Activated CD4-positive, alpha-beta memory T cell treated with anti-CD3 and anti-CD28 coated beads, Interleukin-2, amount 10 ng/mL, durations not matched to agents 7 days and 5 days (primary cell): ENCODE measurements around the gene UTP15. TPM values are rescaled to one million over a fixed set of nuclear protein-coding genes. Genes with fewer than 3 reads are reported as not detected.

Experiments used
- CTCF ChIA-PET: fragments of 350-600 bp; sonication (Branson Sonifier 250); formaldehyde crosslinking; loops from one replicate; lab custom pipeline; 2021; ENCODE audit warnings: antibody characterized with exemption, inconsistent platforms; lab: Charles Lee
- POLR2A ChIA-PET: fragments of 350-600 bp; sonication (Branson Sonifier 250); formaldehyde crosslinking; loops from one replicate; lab custom pipeline; 2021; ENCODE audit warnings: antibody characterized with exemption; lab: Charles Lee
- DNase-seq: peaks from one replicate; pipeline ENCODE4 v3.0.0-alpha.2; 2020
- H3K27ac Mint-ChIP-seq: one replicate; pipeline ENCODE4 v1.8.0; 2021; ENCODE audit warnings: mild to moderate bottlenecking, mixed read lengths
- H3K27me3 Mint-ChIP-seq: one replicate; pipeline ENCODE4 v1.8.0; 2021; ENCODE audit warnings: mixed read lengths
- H3K36me3 Mint-ChIP-seq: one replicate; pipeline ENCODE4 v1.8.0; 2021; ENCODE audit warnings: low read depth, mixed read lengths
- H3K4me1 Mint-ChIP-seq: one replicate; pipeline ENCODE4 v1.8.0; 2021; ENCODE audit warnings: mixed read lengths
- H3K4me3 Mint-ChIP-seq: one replicate; pipeline ENCODE4 v1.8.0; 2021; ENCODE audit warnings: mild to moderate bottlenecking, mixed read lengths
- H3K9me3 Mint-ChIP-seq: one replicate; pipeline ENCODE4 v1.8.0; 2021; ENCODE audit warnings: mixed read lengths
- total RNA-seq, 2 experiments: library from RNA; stranded (reverse); gene quantifications; one replicate each; pipeline ENCODE4 v1.2.3, GENCODE V29; 2021

UTP15 gene
- total RNA-seq, 2 experiments from 2014 or later = 15.1 to 15.4 TPM

GRCh38 chr5:73582285-73583145 lies 17.0 kb downstream of the UTP15 start:
- H3K27me3 Mint-ChIP-seq = no peaks in the 10 kb centered on the region
- no peak overlapping the region for H3K4me3 Mint-ChIP-seq
- peaks cover under 1% of the 10 kb centered on the region for H3K4me1 Mint-ChIP-seq
- DNase-seq = no peak
- ChIA-PET POLR2A (no interaction called here), CTCF (interaction anchor here (0.6 to 1.4 kb wide), 3 partner anchors 9 to 366 kb away, joined by 3 to 10 read pairs (median 3); no protein-coding TSS in a partner anchor)
- peaks cover 25% of the 10 kb centered on the region for H3K36me3 Mint-ChIP-seq
- no peaks in the 10 kb centered on the region for H3K9me3 Mint-ChIP-seq
- H3K27ac Mint-ChIP-seq = no peak overlapping the region

- ChIA-PET CTCF (interaction anchor here (2.1 to 5.7 kb wide), 2 partner anchors 9 to 206 kb away, joined by 6 to 74 read pairs; no protein-coding TSS in a partner anchor), POLR2A (no interaction called here)
- Mint-ChIP-seq H3K27ac (no peak overlapping the region), H3K4me1 (peaks cover 1% of the 10 kb centered on the region), H3K27me3 (peaks cover 5% of the 10 kb centered on the region), H3K9me3 (no peaks in the 10 kb centered on the region), H3K36me3 (no peaks in the 10 kb centered on the region), H3K4me3 (no peak overlapping the region)
- no peak for DNase-seq
These were observed 22.4 kb downstream of the UTP15 start for GRCh38 chr5:73587923-73588322.

- no peak overlapping the region for H3K4me3 Mint-ChIP-seq
- peaks cover 5% of the 10 kb centered on the region for H3K27me3 Mint-ChIP-seq
- CTCF ChIA-PET = interaction anchor here (0.7 to 5.7 kb wide), 24 partner anchors 9 to 355 kb away, joined by 3 to 74 read pairs (median 4); partner anchors contain the start of genes ANKRA2 and UTP15
- no peaks in the 10 kb centered on the region for H3K36me3 Mint-ChIP-seq
- peak; percentile 32 for DNase-seq
- POLR2A ChIA-PET = interaction anchor here (1.3 kb wide), 1 partner anchor 91 kb away, joined by 5 read pairs; no protein-coding TSS in a partner anchor
- H3K9me3 Mint-ChIP-seq = no peaks in the 10 kb centered on the region
- H3K4me1 Mint-ChIP-seq = peaks cover 1% of the 10 kb centered on the region
- no peak overlapping the region for H3K27ac Mint-ChIP-seq
These were observed 25.7 kb downstream of the UTP15 start for GRCh38 chr5:73591102-73591695.

DNA sequence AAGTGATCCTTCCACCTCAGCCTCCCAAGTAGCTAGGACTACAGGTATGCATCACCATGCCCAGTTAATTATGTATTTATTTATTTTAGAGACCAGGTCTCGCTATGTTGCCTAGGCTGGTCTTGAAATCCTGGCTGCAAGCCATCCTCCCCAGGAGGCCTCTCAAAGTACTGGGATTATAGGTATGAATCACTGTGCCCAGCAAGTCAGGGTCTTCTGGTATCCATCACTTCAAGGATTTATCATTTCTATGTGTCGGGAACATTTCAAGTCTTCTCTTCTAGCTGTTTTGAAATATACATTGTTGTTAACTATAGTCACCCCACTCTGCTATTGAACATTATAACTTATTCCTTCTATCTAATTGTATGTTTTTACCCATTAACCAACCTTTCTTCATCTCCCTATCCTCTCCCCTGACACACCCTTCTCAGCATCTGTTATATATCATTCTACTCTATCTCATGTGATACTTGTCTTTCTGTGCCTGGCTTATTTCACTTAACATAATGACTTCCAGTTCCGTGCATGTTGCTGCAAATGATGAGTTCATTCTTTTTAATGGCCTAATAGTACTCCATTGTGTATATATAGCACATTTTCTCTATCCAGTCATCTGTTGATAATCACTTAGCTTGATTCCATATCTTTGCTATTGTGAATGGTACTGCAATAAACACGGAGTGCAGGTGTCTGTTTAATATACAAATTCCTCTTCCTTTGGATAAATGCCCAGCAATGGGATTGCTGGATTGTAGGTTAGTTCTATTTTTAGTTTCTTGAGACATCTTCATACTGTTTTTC lies 26.4 kb downstream of the UTP15 start:
- no peak overlapping the region for H3K4me3 Mint-ChIP-seq
- H3K27me3 Mint-ChIP-seq = peaks cover 5% of the 10 kb centered on the region
- CTCF ChIA-PET = interaction anchor here (0.5 to 5.7 kb wide), 18 partner anchors 8 to 1766 kb away, joined by 3 to 74 read pairs (median 4); partner anchors contain the start of genes ANKRA2 and UTP15
- no peak overlapping the region for H3K27ac Mint-ChIP-seq
- H3K9me3 Mint-ChIP-seq = no peaks in the 10 kb centered on the region
- POLR2A ChIA-PET = no interaction called here
- peaks cover 1% of the 10 kb centered on the region for H3K4me1 Mint-ChIP-seq
- DNase-seq = no peak
- no peaks in the 10 kb centered on the region for H3K36me3 Mint-ChIP-seq

- DNase-seq = no peak
- Mint-ChIP-seq H3K36me3 (no peaks in the 10 kb centered on the region), H3K9me3 (no peaks in the 10 kb centered on the region), H3K27me3 (peaks cover 5% of the 10 kb centered on the region), H3K27ac (no peak overlapping the region), H3K4me3 (no peak overlapping the region), H3K4me1 (peaks cover under 1% of the 10 kb centered on the region)
- ChIA-PET POLR2A (no interaction called here), CTCF (interaction anchor here (0.5 to 5.7 kb wide), 4 partner anchors 11 to 1766 kb away, joined by 3 to 74 read pairs (median 7); partner anchors contain the start of genes ANKRA2 and UTP15)
These were observed 27.0 kb downstream of the UTP15 start for GRCh38 chr5:73592551-73592950.

GRCh38 chr5:73596705-73597328 lies 31.3 kb downstream of the UTP15 start:
- no peak for DNase-seq
- H3K36me3 Mint-ChIP-seq = no peaks in the 10 kb centered on the region
- H3K27ac Mint-ChIP-seq = no peak overlapping the region
- H3K27me3 Mint-ChIP-seq = peaks cover 10% of the 10 kb centered on the region
- ChIA-PET POLR2A (no interaction called here), CTCF (interaction anchor here (0.7 to 2.0 kb wide), 11 partner anchors 8 to 196 kb away, joined by 3 to 6 read pairs (median 4); partner anchors contain the start of gene ARHGEF28)
- H3K9me3 Mint-ChIP-seq = peaks cover 2% of the 10 kb centered on the region
- H3K4me1 Mint-ChIP-seq = no peaks in the 10 kb centered on the region
- no peak overlapping the region for H3K4me3 Mint-ChIP-seq

GRCh38 chr5:73599380-73599779 lies 33.8 kb downstream of the UTP15 start:
- no peak overlapping the region for H3K27ac Mint-ChIP-seq
- H3K36me3 Mint-ChIP-seq = no peaks in the 10 kb centered on the region
- ChIA-PET POLR2A (no interaction called here), CTCF (interaction anchor here (1.3 kb wide), 1 partner anchor 10 kb away, joined by 5 read pairs; no protein-coding TSS in a partner anchor)
- no peaks in the 10 kb centered on the region for H3K4me1 Mint-ChIP-seq
- no peak overlapping the region for H3K4me3 Mint-ChIP-seq
- peaks cover 2% of the 10 kb centered on the region for H3K9me3 Mint-ChIP-seq
- DNase-seq = no peak
- H3K27me3 Mint-ChIP-seq = peaks cover 11% of the 10 kb centered on the region

GRCh38 chr5:73603998-73604397 lies 38.5 kb downstream of the UTP15 start:
- peaks cover 14% of the 10 kb centered on the region for H3K27me3 Mint-ChIP-seq
- H3K9me3 Mint-ChIP-seq = peaks cover 2% of the 10 kb centered on the region
- ChIA-PET CTCF (interaction anchor here (0.9 to 1.2 kb wide), 2 partner anchors 8 to 13 kb away, joined by 4 read pairs; no protein-coding TSS in a partner anchor), POLR2A (no interaction called here)
- H3K4me3 Mint-ChIP-seq = no peak overlapping the region
- no peaks in the 10 kb centered on the region for H3K4me1 Mint-ChIP-seq
- no peaks in the 10 kb centered on the region for H3K36me3 Mint-ChIP-seq
- H3K27ac Mint-ChIP-seq = no peak overlapping the region
- no peak for DNase-seq

GRCh38 chr5:73605223-73606087 lies 39.9 kb downstream of the UTP15 start:
- H3K9me3 Mint-ChIP-seq = peaks cover 2% of the 10 kb centered on the region
- H3K27me3 Mint-ChIP-seq = peaks cover 18% of the 10 kb centered on the region
- H3K4me1 Mint-ChIP-seq = no peaks in the 10 kb centered on the region
- POLR2A ChIA-PET = no interaction called here
- H3K4me3 Mint-ChIP-seq = no peak overlapping the region
- H3K36me3 Mint-ChIP-seq = no peaks in the 10 kb centered on the region
- CTCF ChIA-PET = interaction anchor here (1.2 to 1.4 kb wide), 2 partner anchors 9 to 15 kb away, joined by 4 read pairs; no protein-coding TSS in a partner anchor
- no peak for DNase-seq
- no peak overlapping the region for H3K27ac Mint-ChIP-seq

GRCh38 chr5:73606206-73606753 lies 40.7 kb downstream of the UTP15 start:
- peaks cover 24% of the 10 kb centered on the region for H3K27me3 Mint-ChIP-seq
- no peaks in the 10 kb centered on the region for H3K4me1 Mint-ChIP-seq
- H3K36me3 Mint-ChIP-seq = no peaks in the 10 kb centered on the region
- H3K4me3 Mint-ChIP-seq = no peak overlapping the region
- POLR2A ChIA-PET = no interaction called here
- H3K9me3 Mint-ChIP-seq = peaks cover 2% of the 10 kb centered on the region
- H3K27ac Mint-ChIP-seq = no peak overlapping the region
- CTCF ChIA-PET = interaction anchor here (1.4 kb wide), 1 partner anchor 16 kb away, joined by 4 read pairs; no protein-coding TSS in a partner anchor
- no peak for DNase-seq

DNA sequence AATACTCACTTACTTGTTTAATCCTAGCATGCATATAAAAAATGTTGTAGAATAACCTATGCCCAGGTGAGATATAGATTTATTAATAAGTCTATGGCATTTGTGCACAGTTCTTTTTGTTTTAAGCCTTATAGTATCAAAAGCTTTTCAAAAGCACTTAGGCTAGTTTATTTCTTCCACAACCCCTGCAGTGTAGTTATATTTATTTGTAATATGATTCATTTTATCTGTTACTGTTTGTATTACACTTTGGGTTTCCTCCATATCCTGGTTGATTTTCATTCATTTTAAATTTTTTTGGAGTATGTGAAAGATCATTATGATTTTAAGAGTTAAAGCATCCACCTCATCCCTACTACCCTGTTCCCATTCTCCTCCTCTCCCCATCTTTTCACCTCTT lies 41.7 kb downstream of the UTP15 start:
- ChIA-PET CTCF (interaction anchor here (1.4 kb wide), 1 partner anchor 17 kb away, joined by 4 read pairs; no protein-coding TSS in a partner anchor), POLR2A (no interaction called here)

More for the DNA sequence above, 41.7 kb downstream of the UTP15 start:
- Mint-ChIP-seq H3K27me3 (peaks cover 27% of the 10 kb centered on the region), H3K27ac (no peak overlapping the region), H3K9me3 (no peaks in the 10 kb centered on the region), H3K36me3 (no peaks in the 10 kb centered on the region), H3K4me1 (no peaks in the 10 kb centered on the region), H3K4me3 (no peak overlapping the region)
- DNase-seq = no peak
